Renal pelvis (tissue), 12 donors: ENCODE data around the gene PTPRH. TPM values are rescaled to one million over a fixed set of nuclear protein-coding genes. Genes with fewer than 3 reads are reported as not detected.
A peak's percentile ranks its signal among the peaks of the same experiment; 100 is the strongest.

ENCODE experiments used
- DNase-seq: peaks from one replicate; pipeline ENCODE4 v3.0.0-alpha.2; 2013
- long read RNA-seq, 16 experiments: transcript quantifications; one replicate each; lab custom pipeline, GENCODE V29; 2026
- polyA plus RNA-seq, 3 donors: library from polyadenylated mRNA; unstranded; fragments of 120-200 nt; gene quantifications; one replicate each; pipeline ENCODE4 v1.2.1, GENCODE V29; 2013; ENCODE audit not compliant: insufficient read length in 3 of 3

Gene PTPRH, protein sequence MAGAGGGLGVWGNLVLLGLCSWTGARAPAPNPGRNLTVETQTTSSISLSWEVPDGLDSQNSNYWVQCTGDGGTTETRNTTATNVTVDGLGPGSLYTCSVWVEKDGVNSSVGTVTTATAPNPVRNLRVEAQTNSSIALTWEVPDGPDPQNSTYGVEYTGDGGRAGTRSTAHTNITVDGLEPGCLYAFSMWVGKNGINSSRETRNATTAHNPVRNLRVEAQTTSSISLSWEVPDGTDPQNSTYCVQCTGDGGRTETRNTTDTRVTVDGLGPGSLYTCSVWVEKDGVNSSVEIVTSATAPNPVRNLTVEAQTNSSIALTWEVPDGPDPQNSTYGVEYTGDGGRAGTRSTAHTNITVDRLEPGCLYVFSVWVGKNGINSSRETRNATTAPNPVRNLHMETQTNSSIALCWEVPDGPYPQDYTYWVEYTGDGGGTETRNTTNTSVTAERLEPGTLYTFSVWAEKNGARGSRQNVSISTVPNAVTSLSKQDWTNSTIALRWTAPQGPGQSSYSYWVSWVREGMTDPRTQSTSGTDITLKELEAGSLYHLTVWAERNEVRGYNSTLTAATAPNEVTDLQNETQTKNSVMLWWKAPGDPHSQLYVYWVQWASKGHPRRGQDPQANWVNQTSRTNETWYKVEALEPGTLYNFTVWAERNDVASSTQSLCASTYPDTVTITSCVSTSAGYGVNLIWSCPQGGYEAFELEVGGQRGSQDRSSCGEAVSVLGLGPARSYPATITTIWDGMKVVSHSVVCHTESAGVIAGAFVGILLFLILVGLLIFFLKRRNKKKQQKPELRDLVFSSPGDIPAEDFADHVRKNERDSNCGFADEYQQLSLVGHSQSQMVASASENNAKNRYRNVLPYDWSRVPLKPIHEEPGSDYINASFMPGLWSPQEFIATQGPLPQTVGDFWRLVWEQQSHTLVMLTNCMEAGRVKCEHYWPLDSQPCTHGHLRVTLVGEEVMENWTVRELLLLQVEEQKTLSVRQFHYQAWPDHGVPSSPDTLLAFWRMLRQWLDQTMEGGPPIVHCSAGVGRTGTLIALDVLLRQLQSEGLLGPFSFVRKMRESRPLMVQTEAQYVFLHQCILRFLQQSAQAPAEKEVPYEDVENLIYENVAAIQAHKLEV
- under 1 TPM; 0.16 to 0.24 (median 0.17) TPM for polyA plus RNA-seq
- long read RNA-seq, donor 1, result 0 reads
- long read RNA-seq, donor 2, result 0 reads
- long read RNA-seq, donor 3, result 0 reads
- long read RNA-seq, donor 4, result 0 reads
- long read RNA-seq, donor 5, result 0 reads
- long read RNA-seq, donor 6, result 0 reads
- long read RNA-seq, donor 7, result 0 reads
- long read RNA-seq, donor 8, result 0 reads
- long read RNA-seq, donor 9, result 0 reads
- long read RNA-seq, donor 10, result 0 reads
- long read RNA-seq, donor 11, result 0 reads
- long read RNA-seq, donor 12, result 0 reads
- long read RNA-seq, donor 13, result 0 reads
- long read RNA-seq, donor 14, result 0 reads
- long read RNA-seq, donor 15, result 0 reads
- long read RNA-seq, donor 16, result 0 reads

- no peak for DNase-seq
These were observed at the start of gene PTPRH for GRCh38 chr19:55208880-55209692. PTPRH (minus strand) TSS chr19:55209501; CDS start chr19:55209433, 68 bp downstream.

DNA sequence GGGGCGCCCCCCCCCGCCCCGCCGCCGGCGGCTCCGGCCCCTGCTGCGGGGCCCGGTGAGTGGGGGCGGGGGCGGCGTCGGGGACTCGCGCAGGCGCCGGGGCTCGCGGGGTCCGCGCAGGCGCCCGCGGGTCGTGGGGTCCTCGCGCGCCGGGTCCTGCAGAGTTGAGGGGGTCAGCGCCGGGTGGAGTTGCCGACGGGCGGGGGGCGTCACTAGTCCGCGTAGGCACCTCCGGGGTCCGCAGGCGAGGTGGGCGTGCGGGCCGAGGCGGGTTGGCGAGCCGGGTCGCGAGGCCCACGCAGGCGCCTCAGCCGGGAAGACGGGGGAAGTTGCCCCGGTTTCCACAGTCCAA, 49.2 kb upstream of the PTPRH start:
- peak; percentile 30 for DNase-seq

DNA sequence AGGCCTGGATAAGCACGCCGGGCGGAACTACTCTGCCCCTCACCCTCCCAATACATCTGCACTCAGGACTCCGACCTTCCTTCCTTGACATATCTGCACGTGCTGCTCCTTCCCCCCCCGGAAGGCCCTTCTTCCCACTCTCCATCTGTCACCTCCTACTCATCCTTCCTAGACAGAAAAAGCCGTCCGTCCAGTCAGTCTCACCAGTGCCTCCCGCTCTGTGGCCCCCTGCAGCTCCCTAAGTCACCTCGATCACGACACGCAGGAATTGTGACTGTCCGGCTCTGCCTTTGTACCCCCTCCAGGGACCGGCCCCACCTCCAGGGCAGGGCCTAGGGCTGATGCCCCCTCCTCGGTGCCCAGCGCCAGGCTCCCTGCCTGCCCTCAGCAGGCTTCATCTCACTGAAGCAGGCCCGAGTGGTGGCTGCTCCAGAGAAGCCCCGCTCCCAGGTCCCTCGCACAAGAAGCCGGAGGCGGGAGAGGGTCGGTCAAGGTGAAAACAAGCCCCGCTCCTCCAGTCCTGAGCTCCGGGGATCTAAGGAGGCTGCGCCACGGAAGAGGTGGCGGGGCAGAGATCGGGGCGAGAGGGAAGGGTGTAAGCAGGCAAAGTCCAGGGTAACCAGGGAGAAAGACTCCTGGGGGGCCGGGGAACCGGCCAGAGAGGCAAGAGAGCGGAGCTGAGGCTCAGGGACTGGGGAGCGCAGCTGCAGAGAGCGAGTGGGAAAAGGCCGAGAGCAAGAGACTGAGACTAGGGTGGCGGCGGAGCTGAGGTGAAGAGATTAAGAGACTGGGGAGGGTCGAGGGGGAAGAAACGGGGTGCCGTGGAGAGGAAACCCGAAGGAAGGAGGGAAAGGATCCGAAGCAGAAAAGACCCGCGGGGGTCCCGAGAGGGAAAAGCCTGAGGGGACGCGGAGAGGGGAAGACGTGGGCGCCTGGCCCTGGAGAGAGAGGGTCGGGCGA, 48.4 kb upstream of the PTPRH start:
- no peak for DNase-seq

DNA sequence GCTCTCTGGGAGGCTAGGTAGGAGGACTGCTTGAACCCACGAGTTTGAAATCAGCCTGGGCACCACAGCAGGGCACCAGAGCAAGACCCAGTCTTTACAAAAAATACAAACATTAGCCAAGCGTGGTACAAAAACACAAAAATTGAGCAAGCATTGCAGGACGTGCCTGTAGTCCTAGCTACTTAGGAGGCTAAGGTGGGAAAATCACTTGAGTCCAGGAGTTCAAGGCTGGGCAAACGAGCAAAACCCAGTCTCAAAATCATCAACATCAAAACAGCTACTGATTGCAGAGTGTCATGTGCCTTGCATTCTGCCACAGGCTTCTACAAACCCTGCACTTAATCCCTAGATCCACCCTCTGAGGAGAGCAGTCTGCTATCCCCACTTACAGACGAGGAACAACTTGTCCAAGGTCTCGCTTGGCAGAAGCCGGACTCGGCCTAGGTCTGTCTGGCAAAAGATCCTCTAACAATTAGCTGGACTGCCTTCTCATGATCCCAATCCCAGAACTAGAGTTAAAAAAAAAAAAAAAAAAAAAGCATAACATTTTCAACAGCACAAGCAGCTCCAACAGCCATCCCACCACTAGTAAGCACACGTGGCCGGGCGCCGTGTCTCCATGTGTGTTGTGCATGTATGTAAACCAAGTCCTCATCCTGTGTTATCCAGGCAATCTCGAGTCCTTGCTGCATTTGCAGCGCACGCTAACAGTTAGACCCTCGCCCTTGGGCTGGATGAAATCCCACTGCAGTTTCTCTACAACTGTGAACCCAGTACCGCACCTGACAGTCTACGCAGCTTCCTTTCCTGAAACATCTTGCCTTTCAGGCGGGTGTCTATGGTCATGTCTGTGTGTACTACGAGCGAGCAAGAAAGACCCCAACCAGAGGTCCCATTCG, 47.5 kb upstream of the PTPRH start:
- DNase-seq, result no peak

DNA sequence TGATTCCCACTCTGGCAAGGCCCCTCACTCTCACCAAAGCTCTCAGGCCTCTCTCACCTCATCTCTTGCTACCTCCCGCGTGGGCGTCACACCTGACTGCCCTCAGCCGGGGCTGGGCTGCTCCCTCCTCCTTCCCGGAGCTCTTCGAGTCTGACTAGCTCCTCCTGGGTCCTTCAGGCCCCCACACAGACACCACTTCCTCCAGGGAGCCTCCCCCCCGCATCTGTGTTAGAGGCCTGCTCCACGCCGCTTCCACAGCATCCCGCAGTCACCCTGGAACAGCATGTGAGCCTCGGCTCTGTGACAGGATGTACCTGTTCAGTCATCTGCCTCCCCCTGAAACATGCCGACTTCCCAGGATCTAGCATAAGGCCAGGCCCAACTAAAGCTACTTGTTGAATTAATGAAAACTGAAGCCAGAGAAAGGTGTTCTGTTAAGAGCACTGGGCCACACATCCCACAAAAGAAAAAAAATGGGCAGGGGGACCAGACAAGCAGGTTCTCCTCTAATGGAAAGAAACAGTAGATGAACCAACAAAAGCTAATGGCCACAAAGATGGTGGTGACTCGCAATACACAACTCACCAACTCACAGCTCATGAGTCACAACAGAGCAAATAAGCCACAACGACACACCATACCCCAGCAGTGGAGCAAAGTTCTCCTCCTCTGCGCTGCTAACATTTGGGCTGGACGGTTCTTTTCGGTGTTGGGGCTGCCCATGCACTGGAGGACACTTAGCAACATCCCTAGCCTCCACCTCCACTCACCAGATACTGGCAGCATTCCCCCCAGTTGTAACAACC, 46.5 kb upstream of the PTPRH start:
- no peak for DNase-seq

DNA sequence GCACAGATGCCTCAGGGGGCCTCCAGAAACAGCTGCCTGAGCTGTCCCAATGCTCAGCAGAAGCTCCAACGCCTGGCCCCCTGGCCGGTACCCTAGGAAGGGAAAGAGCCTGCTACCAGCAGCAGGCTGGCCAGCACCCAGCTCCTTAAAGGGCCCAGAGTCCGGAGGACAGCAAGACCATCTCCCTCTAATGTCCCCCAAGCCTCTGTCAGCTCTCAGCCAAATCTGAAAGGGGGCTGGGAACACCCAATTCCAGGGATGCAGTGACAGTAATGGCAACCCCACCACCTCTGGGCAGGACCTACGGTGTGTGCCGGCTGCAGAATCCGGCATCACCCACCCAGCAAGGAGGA, 45.3 kb upstream of the PTPRH start:
- no peak for DNase-seq

GRCh38 chr19:55253842-55254624, 44.7 kb upstream of the PTPRH start:
- no peak for DNase-seq

DNA sequence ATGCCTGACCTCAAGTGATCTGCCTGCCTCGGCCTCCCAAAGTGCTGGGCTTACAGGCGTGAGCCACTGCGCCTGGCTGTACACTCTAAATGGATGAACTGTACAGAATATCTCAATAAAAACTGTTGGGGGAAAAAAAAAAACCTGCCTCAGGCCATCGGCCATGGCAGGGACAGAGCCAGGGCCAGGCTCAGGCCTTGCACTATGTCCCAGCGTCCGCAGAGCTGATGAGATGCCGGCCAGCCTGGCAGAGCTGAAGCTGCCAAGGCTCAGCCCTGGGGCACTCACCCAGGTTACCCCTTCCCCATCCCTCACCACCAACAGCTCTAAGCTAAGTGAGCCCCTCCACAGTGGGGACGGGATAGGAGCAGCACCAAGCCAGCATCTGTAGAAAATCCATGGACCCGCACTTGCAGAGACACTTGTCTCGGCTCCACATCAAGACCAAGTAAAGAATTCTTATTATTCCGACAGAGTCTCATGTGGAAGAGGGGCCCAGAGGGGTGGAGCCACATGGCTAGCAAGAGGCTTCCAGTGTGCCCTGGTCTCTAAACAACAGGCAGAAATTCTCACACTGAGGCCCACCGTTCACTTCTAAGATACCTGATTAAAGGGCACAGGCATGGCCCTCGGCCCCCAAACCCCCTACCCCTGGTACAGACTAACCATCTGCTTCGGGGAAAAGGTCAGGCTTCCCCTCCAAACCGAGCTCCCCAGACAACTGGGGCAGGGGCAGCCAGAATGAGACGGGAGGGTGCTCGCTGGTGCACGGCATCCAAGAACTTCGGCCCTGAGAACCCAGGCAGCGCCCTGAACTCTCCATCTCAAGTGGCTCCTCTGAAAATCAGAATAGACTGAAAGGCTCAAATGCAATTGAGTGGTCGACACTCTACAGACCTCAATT, 43.7 kb upstream of the PTPRH start:
- no peak for DNase-seq

DNA sequence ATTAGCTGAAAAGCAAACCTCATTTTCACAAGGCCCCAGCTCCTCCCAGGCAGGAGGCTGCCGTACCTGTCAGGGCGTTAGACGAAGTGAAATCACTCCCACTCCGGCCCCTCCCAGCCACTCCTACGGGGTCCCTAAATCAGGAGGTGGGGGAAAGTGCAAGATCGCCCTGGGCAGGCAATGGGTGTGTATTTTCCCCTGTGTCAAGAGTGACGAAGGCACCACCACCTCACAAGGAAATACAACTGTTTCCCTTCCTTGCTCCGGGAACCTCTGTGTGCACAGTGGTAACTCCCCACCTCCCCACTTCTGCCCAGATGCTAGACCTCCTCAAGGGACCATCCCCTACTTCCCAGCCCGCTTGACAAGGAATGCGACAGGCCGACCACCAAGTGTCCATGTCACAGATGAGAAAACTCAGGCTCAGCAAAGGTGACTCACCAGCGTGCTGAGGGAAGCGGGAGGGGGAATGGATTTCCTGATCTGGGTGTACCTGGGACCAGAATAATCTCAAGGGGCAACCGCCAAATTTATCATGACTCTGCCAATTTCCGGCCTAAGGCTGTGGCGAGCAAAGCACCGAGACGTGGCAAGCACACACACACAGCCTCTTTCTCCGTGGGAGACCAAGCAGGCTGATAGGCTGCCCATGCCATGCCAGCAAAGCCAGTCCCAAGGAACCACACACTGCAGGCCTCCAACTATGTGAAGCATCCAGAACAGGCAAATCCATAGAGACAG, 42.2 kb upstream of the PTPRH start:
- no peak for DNase-seq

DNA sequence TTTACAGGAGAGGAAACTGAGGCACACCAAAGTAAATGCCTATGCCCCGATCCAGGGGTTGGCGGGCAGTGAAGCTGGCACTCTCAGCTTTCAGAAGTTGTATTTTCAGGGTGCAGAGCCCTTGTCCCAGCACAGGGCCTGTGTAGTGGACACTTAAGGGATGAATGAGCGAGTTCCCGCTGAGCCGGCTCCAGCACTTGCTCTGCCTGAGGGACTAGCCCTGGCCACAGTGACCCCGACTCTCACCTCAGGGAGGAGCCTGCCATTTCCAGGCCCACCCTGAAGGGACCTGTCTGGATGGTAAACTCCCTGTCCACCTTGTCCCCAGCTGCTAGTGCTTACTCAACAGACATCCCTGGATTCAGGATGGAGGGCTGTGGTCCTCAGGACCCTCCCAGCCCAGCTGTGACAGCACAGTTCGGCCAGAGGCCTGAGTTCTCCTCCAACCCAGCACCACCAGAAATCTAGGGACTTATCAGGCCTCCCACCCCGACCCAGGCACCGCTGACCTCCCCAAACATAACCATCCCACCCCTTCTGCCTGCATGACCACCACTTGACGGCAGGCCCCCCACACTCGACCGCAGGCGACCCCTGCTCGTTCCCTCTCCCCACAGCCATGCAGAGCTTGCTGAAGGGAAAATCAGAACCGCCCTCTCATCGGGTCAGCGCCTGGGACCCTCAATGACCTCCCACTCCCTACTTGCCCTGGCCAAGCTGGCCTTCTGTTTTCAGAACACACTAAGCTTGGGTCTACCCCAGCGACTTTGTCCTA, 41.1 kb upstream of the PTPRH start:
- no peak for DNase-seq

GRCh38 chr19:55249841-55250240, 40.5 kb upstream of the PTPRH start:
- DNase-seq, result no peak

GRCh38 chr19:55248704-55249103, 39.4 kb upstream of the PTPRH start:
- no peak for DNase-seq

DNA sequence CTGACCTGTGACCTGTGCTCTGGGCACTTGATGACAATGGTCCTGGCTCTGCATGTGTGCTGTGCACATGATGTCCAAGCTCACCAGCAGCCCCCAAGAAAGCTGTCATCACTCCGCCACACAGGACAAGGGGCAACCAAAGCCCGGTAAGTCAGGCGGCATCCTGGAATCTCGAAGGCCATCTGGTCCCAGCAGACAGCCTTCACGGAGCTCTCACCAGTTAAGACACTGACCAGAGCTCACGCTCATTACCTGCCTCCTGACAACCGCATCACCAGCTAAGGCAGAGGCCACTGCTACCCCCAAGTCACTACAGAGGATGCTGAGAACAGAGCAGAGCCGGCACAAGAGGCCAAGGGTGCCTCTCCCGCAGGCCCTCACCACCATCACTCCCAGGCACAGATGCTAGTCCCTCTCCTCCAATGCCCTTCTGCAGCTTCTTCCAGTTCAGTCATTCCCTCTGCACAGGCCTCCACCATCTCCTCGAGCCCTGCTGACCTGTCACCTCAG, 38.9 kb upstream of the PTPRH start:
- DNase-seq, result no peak

- no peak for DNase-seq
These were observed 38.4 kb upstream of the PTPRH start for GRCh38 chr19:55247621-55248099.
